MCF 10A (cell line): Measurements from ENCODE around the gene RYR1. TPM values are rescaled to one million over a fixed set of nuclear protein-coding genes. Genes with fewer than 3 reads are reported as not detected.

ENCODE experiments used
- Bru-seq: library from RNA; stranded (reverse); fragments of 400-500 nt; gene quantifications from one replicate; lab custom pipeline; 2021; lab: Mats Ljungman, UMichigan
- BruChase-seq, 2 experiments: library from RNA; stranded (reverse); fragments of 400-500 nt; gene quantifications; one replicate each; lab custom pipeline; 2021; lab: Mats Ljungman, UMichigan
- BruUV-seq: library from RNA; stranded (reverse); fragments of 400-500 nt; replicated peaks from 2 replicates; lab custom pipeline; 2021; lab: Mats Ljungman, UMichigan
- CTCF ChIA-PET: fragments of 300-600 bp; sonication (Branson Sonifier 250); formaldehyde crosslinking; extraction: SDS; loops from one replicate; lab custom pipeline; 2021; ENCODE audit warnings: antibody characterized with exemption, inconsistent platforms; lab: Yijun Ruan, JAX
- POLR2A ChIA-PET: fragments of 300-600, 350-650 bp; sonication (Branson Sonifier 250); formaldehyde crosslinking; extraction: SDS; loops from one replicate; lab custom pipeline; 2020; ENCODE audit warnings: antibody characterized with exemption, inconsistent platforms; lab: Yijun Ruan, JAX
- DNase-seq: peaks from one replicate; pipeline ENCODE4 v3.0.0-alpha.2; 2018; ENCODE audit not compliant: unreplicated experiment
- H3K27ac Mint-ChIP-seq: one replicate; pipeline ENCODE4 v1.8.0; 2022; ENCODE audit warnings: mild to moderate bottlenecking, low read depth, mixed read lengths; ENCODE audit not compliant: unreplicated experiment
- H3K27me3 Mint-ChIP-seq: one replicate; pipeline ENCODE4 v1.8.0; 2022; ENCODE audit warnings: mixed read lengths; ENCODE audit not compliant: insufficient read depth, unreplicated experiment
- H3K36me3 Mint-ChIP-seq: one replicate; pipeline ENCODE4 v1.8.0; 2022; ENCODE audit warnings: mild to moderate bottlenecking, moderate library complexity, mixed read lengths; ENCODE audit not compliant: insufficient read depth, unreplicated experiment
- H3K4me1 Mint-ChIP-seq: one replicate; pipeline ENCODE4 v1.8.0; 2022; ENCODE audit warnings: mixed read lengths; ENCODE audit not compliant: insufficient read depth, unreplicated experiment
- H3K4me3 Mint-ChIP-seq: one replicate; pipeline ENCODE4 v1.8.0; 2022; ENCODE audit warnings: mild to moderate bottlenecking, moderate library complexity, mixed read lengths; ENCODE audit not compliant: unreplicated experiment
- H3K9me3 Mint-ChIP-seq: one replicate; pipeline ENCODE4 v1.8.0; 2022; ENCODE audit warnings: mixed read lengths; ENCODE audit not compliant: unreplicated experiment
- CTCF ChIP-seq: fragments of 200-600 bp; IDR thresholded peaks from one replicate; pipeline ENCODE4 v1.8.0; 2022; ENCODE audit warnings: antibody characterized with exemption, mild to moderate bottlenecking; ENCODE audit not compliant: unreplicated experiment
- intact Hi-C: fragments of 100-400 bp; cut with micrococcal nuclease; formaldehyde crosslinking; loops from 2 replicates; pipeline ENCODE4 v1.14.1; 2022
- long read RNA-seq: library from polyadenylated mRNA; stranded (forward); transcript quantifications from one replicate; pipeline ENCODE4 v2.0.0, GENCODE V29; 2022
- total RNA-seq: library from RNA; stranded (reverse); gene quantifications from 2 replicates; pipeline ENCODE4 v1.2.3, GENCODE V29; 2022

The RYR1 gene
- total RNA-seq (0.28 and 0.32 TPM in 2 replicates), Bru-seq, nascent RNA (percentile 3 among the genes with signal in this experiment), BruChase-seq, experiment 1, labeled RNA remaining after a 6-hour chase (percentile 6 among the genes with signal in this experiment), BruChase-seq, experiment 2, labeled RNA remaining after a 2-hour chase (percentile 3 among the genes with signal in this experiment)
- long read RNA-seq = 0 reads

GRCh38 chr19:38433268-38433733 lies at the start of gene RYR1:
Gene RYR1, plus strand, starts transcription at chr19:38433691. Its CDS starts 139 bp downstream, at chr19:38433830.
- Mint-ChIP-seq H3K27me3 (peaks cover 30% of the 10 kb centered on the region), H3K36me3 (no peaks in the 10 kb centered on the region), H3K9me3 (no peaks in the 10 kb centered on the region), H3K27ac (no peak within 1 kb of the TSS), H3K4me3 (no peak within 1 kb of the TSS), H3K4me1 (no peaks in the 10 kb centered on the region)
- no TSS peak for BruUV-seq
- intact Hi-C loops = no loop called here
- POLR2A ChIA-PET = no interaction called here
- DNase-seq = peak; percentile 44
- TF ChIP-seq CTCF = no peak
- CTCF ChIA-PET = no interaction called here

GRCh38 chr19:38383743-38384142 lies 49.7 kb upstream of the RYR1 start:
- no TSS peak for BruUV-seq
- TF ChIP-seq CTCF = no peak
- peaks cover 55% of the 10 kb centered on the region for H3K36me3 Mint-ChIP-seq
- no peak overlapping the region for H3K27ac Mint-ChIP-seq
- H3K4me1 Mint-ChIP-seq = peaks cover 6% of the 10 kb centered on the region
- H3K27me3 Mint-ChIP-seq = no peaks in the 10 kb centered on the region
- intact Hi-C loops = no loop called here
- H3K4me3 Mint-ChIP-seq = no peak overlapping the region
- ChIA-PET CTCF (interaction anchor here (1.2 to 1.5 kb wide), 2 partner anchors 19 to 144 kb away, joined by 4 to 6 read pairs; partner anchors contain the start of gene FAM98C), POLR2A (interaction anchor here (1.0 kb wide), 1 partner anchor 9 kb away, joined by 6 read pairs; the partner anchor contains the start of gene PSMD8)
- H3K9me3 Mint-ChIP-seq = no peaks in the 10 kb centered on the region
- no peak for DNase-seq

GRCh38 chr19:38384209-38385027 lies 49.1 kb upstream of the RYR1 start:
- Mint-ChIP-seq H3K27ac (no peak overlapping the region), H3K9me3 (no peaks in the 10 kb centered on the region), H3K36me3 (peaks cover 48% of the 10 kb centered on the region), H3K4me3 (no peak overlapping the region), H3K27me3 (no peaks in the 10 kb centered on the region), H3K4me1 (peaks cover 8% of the 10 kb centered on the region)
- intact Hi-C loops = no loop called here
- ChIA-PET POLR2A (interaction anchor here (1.0 to 1.7 kb wide), 2 partner anchors 9 to 10 kb away, joined by 5 to 6 read pairs; partner anchors contain the start of gene PSMD8), CTCF (interaction anchor here (0.5 to 1.5 kb wide), 5 partner anchors 8 to 250 kb away, joined by 3 to 6 read pairs (median 3); partner anchors contain the start of gene FAM98C)
- TF ChIP-seq CTCF = peak; percentile 9
- DNase-seq = no peak
- no TSS peak for BruUV-seq
